GM18502 (cell line): ENCODE data around the gene RAB9B.
"Not testable (repeated sequence)": the region's sequence is repeated elsewhere in the genome, so short reads cannot be mapped to it uniquely, and the experiment has no call there.

Experiments
- ATAC-seq: cut with Tn5 transposase; IDR thresholded peaks from one replicate; pipeline ENCODE4 v1.9.1; 2021; ENCODE audit warnings: mild to moderate bottlenecking; ENCODE audit not compliant: unreplicated experiment, poor library complexity

Gene RAB9B

DNA sequence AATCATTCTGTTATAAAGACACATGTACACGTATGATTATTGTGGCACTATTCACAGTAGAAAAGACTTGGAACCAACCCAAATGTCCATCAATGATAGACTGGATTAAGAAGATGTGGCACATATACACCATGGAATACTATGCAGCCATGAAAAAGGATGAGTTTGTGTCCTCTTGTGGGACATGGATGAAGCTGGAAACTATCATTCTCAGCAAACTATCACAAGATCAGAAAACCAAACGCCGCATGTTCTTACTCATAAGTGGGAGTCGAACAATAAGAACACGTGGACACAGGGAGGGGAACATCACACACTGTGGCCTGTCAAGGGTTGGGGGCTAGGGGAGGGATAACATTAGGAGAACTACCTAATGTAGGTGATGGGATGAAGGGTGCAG, 15.0 kb downstream of the RAB9B start:
- not testable (repeated sequence) for ATAC-seq

DNA sequence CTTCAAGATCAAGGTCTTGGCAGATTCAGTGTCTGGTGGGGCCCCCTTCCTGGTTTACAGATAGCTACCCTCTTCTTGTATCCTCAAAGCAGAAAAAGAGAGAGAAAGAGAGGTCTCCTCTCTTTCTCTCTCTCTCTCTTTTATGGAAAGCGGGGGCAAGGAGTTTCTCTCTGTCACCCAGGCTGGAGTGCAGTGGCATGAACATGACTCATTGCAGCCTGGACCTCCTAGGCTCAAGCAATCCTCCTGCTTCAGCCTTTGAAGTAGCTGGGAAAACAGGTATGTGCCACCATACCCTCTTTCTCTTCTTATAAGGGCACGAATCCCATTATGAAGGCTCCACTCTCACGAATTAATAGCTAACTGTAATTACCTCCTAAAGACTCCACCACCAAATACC, 20.2 kb downstream of the RAB9B start:
- no peak for ATAC-seq

DNA sequence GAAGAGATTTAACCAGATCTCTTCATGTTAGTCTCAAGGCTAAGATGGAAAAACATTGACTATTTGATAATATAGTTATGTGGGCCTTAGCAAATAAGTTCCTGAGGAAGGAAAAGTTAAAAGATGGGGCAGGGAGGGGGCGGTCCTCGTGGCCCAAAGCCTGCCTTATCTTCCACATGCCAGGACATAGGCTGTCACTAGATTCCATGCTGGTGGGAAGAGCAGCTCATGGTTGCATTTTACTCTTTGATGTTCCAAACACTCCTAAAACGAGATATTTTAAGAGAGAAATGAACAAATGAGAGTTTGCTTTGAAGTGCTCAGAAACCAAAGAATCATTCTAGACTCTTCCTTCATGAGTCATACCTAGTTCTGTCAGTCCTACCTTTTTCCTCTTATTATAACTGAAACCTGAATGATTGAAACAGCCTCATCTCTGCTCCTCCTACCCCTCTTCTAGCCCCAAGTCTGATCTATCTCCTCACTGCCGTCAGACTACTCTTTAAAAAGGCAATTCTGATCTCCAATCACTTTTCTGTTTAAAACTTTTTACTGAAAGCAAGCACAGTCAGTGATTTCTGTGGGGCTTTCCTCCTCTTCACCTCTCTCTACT, 25.1 kb downstream of the RAB9B start:
- ATAC-seq = no peak

DNA sequence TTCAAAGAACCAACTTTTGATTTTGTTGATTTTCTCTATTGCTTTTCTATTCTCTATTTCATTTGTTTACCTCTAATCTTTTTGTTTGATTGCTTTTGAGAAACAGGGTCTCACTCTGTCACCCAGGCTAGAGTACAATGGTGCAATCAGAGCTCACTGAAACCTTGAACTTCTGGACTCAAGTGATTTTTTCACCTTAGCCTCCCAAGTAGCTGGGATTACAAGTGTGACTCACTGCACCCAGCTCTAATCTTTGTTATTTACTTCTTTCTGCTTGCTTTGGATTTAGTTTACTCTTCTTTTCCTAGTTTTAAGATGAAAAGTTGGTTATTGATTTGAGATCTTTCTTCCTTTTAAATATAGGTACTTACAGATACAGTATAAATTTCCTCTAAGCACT, 26.2 kb downstream of the RAB9B start:
- no peak for ATAC-seq

GRCh38 chrX:103800318-103800717, 31.7 kb downstream of the RAB9B start:
- no peak for ATAC-seq

GRCh38 chrX:103797691-103798090, 34.4 kb downstream of the RAB9B start:
- ATAC-seq = no peak

- no peak for ATAC-seq
These were observed 37.9 kb downstream of the RAB9B start for GRCh38 chrX:103794119-103794518.

- ATAC-seq = no peak
These were observed 38.5 kb downstream of the RAB9B start for GRCh38 chrX:103793545-103793940.

DNA sequence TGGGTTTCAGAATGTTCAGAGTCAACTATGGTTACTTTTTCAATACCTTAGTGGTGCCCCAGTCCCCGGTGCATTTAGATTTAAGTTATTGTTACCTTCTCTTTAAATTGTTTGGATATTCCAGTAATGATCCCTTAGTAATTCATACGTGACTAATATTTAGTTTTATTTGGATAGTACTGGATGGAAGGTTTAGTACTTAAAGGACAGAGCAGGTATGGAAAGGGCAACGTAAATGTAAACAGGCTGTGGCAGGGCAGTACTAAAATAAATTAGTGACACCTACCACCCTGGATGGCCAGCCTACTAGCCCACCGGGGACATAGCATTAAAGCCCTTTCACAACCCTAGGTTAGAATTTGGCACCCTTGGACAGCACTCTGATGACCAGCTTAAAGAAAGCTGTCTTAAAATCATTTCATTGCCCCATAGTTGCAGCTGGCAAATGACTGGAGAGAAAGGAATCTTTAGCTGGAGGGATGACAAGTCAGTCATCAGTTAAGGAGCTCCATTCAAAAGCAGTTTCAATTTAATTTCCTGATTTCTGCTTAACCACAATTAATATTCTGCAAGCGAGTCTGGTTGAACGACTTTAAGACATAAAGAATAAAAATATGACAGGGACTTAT, 39.0 kb downstream of the RAB9B start:
- no peak for ATAC-seq

DNA sequence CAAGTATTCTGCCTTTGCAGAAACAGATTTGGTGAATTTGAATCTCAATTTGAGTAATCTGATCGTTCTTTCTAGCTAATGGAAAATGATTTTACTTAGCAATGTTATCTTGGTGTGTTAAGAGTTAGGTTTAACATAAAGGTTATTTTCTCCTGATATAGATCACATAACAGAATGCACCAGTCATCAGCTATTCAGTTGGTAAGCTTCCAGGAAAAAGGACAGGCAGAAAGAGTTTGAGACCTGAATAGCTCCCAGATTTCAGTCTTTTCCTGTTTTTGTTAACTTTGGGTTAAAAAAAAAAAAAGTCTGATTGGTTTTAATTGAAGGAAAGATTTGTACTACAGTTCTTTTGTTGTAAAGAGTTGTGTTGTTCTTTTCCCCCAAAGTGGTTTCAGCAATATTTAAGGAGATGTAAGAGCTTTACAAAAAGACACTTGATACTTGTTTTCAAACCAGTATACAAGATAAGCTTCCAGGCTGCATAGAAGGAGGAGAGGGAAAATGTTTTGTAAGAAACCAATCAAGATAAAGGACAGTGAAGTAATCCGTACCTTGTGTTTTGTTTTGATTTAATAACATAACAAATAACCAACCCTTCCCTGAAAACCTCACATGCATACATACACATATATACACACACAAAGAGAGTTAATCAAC, 40.1 kb downstream of the RAB9B start:
- no peak for ATAC-seq

DNA sequence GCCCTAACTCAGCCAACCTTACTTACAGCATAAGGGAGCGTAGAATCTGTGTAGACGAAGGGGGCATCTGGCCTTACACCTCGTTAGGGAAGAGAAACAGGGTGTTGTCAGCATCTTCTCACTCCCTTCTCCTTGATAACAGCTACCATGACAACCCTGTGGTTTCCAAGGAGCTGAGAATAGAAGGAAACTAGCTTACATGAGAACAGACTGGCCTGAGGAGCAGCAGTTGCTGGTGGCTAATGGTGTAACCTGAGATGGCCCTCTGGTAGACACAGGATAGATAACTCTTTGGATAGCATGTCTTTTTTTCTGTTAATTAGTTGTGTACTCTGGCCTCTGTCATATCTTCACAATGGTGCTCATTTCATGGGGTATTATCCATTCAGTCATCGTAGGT, 40.8 kb downstream of the RAB9B start:
- no peak for ATAC-seq

GRCh38 chrX:103789004-103789403, 43.1 kb downstream of the RAB9B start:
- ATAC-seq = peak; percentile 91

DNA sequence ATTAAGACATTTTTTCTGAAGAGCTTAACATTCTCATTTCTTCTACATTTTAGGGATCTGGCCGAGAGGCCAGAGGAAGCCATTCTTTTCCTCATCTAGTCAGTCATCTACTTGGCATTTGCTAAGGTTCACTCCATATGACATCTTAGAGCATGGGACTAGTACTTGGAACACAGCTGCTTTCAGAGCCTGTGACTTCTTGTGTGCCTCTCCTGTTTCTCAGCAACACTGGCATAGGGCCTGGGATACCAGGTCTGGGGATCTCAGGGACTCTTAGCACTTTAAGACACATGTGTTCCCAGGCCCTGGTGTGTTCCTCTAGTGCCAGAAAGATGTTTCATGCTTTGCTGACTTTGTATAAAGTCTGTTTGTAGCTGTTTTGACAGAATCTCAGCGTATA, 48.1 kb downstream of the RAB9B start:
- ATAC-seq = no peak

DNA sequence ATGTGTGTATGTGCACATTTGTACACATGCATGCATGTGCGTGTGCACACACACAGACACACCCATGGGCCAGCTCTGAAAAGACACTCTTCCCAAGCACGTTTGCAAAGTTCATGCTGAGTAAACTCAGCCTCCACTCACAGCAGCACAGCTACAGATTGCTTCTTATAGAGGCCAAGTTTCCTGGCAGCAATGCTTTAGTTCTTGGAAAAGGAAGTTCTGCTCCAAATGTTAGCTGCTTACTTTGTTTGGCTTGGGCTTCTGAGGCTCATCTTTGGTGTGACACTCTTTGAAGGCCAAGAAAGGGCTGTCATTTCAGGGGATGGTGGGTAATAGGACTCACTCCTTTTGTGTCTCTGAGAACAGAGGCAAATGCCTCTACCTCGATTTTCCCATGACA, 48.9 kb downstream of the RAB9B start:
- no peak for ATAC-seq

DNA sequence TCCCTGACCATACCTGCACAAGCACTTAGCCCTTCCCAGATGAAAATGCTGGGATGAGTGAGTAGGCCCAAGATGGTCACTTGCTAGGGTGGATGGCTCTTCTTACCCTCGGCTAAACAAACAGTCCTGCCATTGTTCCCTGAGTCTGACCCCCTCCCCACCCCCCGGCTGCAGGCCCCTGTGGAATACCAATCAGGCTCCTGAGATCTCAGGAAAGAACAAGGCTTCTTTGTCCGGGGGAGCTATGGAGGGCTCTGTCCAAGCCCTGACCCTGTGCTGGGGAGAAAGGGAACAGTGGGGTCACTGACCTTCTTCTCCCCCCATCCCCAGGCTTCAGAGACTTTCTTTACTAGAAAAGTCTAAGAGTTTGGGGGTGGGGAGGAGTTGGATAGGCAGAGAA, 49.4 kb downstream of the RAB9B start:
- ATAC-seq = no peak

- no peak for ATAC-seq
These were observed 50.4 kb downstream of the RAB9B start for GRCh38 chrX:103781706-103782105.

- no peak for ATAC-seq
These were observed 51.0 kb downstream of the RAB9B start for GRCh38 chrX:103781062-103781402.

DNA sequence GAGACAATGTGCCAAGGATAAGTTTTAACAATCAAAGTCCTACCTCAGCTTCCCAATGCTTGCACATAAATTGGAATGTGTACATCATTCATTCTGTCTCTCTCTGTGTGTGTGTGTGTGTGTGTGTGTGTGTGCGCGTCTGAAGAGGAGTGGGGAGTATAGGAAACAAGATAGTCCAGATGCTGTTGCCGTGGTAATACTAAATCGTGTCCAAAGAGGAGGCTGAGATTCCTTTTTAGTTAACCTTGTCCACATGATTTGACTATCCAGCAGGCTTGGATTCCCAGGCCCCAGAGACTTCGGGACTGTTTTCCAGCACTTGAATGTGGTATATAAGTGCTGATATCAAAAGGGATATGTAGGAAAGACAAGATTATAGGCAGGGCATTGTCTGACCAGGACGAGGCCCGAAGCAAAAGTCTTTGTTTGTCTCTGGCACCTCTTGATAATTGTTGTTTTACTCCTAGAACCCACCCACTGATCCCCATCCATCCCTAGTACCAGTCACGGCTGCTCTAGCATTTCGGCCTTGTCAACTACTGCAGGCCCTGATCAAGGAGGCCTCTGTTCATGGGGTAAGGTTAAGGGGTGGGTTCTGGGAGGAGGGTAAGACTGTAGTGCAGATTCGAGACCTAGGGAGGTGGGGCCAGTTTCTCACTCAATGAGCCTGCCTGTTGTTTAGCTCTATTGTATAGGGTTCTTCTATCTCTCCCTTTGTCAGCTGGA, 51.6 kb downstream of the RAB9B start:
- ATAC-seq = no peak

GRCh38 chrX:103779141-103779789, 52.8 kb downstream of the RAB9B start:
- no peak for ATAC-seq

DNA sequence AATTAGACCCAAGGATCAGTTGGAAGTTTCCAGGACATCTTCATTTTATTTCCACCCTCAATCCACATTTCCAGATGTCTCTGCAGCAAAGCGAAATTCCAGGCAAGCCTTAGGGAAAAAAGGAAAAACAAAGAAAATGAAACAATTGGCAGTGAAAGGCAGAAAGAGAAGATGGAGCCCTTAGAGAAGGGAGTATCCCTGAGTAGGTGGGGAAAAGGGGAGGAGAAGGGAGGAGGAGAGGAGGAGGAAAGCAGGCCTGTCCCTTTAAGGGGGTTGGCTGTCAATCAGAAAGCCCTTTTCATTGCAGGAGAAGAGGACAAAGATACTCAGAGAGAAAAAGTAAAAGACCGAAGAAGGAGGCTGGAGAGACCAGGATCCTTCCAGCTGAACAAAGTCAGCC, 55.5 kb downstream of the RAB9B start, which contains the start of gene PLP1:
PLP1 (plus strand) TSS at position 295 of the 400 bp plus-strand sequence. CDS start 156 bp downstream, outside the sequence.
- ATAC-seq = no peak
